Measurements from ENCODE around the gene SH3RF1.

DNA sequence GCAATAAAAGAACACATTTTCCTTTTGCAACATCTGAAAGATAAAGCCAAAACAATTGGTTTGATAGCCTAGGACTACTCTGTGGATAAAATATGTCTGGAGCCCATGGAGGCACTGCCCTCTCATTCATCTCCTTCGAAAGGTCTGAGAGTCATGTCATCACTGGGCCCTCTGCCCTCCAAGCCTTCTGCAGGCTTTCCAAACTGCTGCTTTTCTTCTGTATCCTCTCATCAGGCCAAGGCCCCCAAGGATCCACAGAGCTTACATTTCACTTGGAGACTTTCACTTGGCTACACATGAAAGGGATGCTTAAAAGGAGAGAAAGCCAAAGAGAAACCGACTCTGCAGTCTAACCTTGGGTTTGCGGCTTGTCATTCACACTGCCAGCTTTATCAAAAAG is 109.9 kb downstream of the SH3RF1 start:
- no peak for TF ChIP-seq GATA3 (IDR thresholded peaks at IDR 0.05; ENCODE audit: low read depth, low read length)
- no peak for TF ChIP-seq GATA2 (IDR thresholded peaks at IDR 0.05; ENCODE audit: low read depth, low read length)
